HEK293T (cell line): ENCODE results near the gene BRICD5.

Experiments used
- CTCF ChIA-PET: fragments of 350-600 bp; formaldehyde crosslinking; extraction: SDS; loops from one replicate; lab custom pipeline; 2021; ENCODE audit warnings: antibody characterized with exemption, inconsistent platforms; lab: Yijun Ruan, JAX
- POLR2A ChIA-PET: fragments of 350-600 bp; formaldehyde crosslinking; extraction: SDS; loops from one replicate; lab custom pipeline; 2020; ENCODE audit warnings: antibody characterized with exemption, inconsistent platforms; lab: Yijun Ruan, JAX
- DNase-seq: peaks from one replicate; pipeline ENCODE4 v3.0.0; 2012; ENCODE audit warnings: mixed read lengths; ENCODE audit errors: extremely low spot score
- ARNT ChIP-seq: fragments of 450-650 bp; IDR thresholded peaks from 2 replicates; pipeline ENCODE4 v1.6.1; 2017; ENCODE audit warnings: mild to moderate bottlenecking
- BHLHE40 ChIP-seq: fragments of 450-650 bp; IDR thresholded peaks from 2 replicates; pipeline ENCODE4 v1.6.1; 2016; ENCODE audit warnings: mild to moderate bottlenecking, moderate library complexity, borderline replicate concordance
- CTBP1 ChIP-seq: fragments of 450-650 bp; IDR thresholded peaks from 2 replicates; pipeline ENCODE4 v1.6.1; 2016; ENCODE audit warnings: borderline replicate concordance
- ELF4 ChIP-seq: fragments of 450-650 bp; IDR thresholded peaks from 2 replicates; pipeline ENCODE4 v1.6.1; 2017; ENCODE audit warnings: antibody characterized with exemption
- FOXA1 ChIP-seq: fragments of 450-650 bp; IDR thresholded peaks from 2 replicates; pipeline ENCODE4 v1.6.1; 2016; ENCODE audit warnings: mild to moderate bottlenecking
- FOXK2 ChIP-seq: fragments of 450-650 bp; IDR thresholded peaks from 2 replicates; pipeline ENCODE4 v1.6.1; 2016; ENCODE audit warnings: mild to moderate bottlenecking
- FOXM1 ChIP-seq: fragments of 450-650 bp; IDR thresholded peaks from 2 replicates; pipeline ENCODE4 v1.6.1; 2017; ENCODE audit warnings: mild to moderate bottlenecking, borderline replicate concordance
- HDGF ChIP-seq: fragments of 450-650 bp; IDR thresholded peaks from 2 replicates; pipeline ENCODE4 v1.6.1; 2017; ENCODE audit warnings: antibody characterized with exemption, borderline replicate concordance
- L3MBTL2 ChIP-seq: fragments of 450-650 bp; conservative IDR thresholded peaks from 2 replicates; pipeline ENCODE4 v1.6.1; 2016; ENCODE audit warnings: mild to moderate bottlenecking
- LEF1 ChIP-seq: fragments of 450-650 bp; IDR thresholded peaks from 2 replicates; pipeline ENCODE4 v1.6.1; 2017; ENCODE audit warnings: mild to moderate bottlenecking, borderline replicate concordance
- NFRKB ChIP-seq: fragments of 450-650 bp; IDR thresholded peaks from 2 replicates; pipeline ENCODE4 v1.6.1; 2016; ENCODE audit warnings: mild to moderate bottlenecking, moderate library complexity
- PKNOX1 ChIP-seq: fragments of 450-650 bp; IDR thresholded peaks from 2 replicates; pipeline ENCODE4 v1.6.1; 2016
- SP1 ChIP-seq: fragments of 450-650 bp; IDR thresholded peaks from 2 replicates; pipeline ENCODE4 v1.6.1; 2017
- SUZ12 ChIP-seq: fragments of 450-650 bp; IDR thresholded peaks from 2 replicates; pipeline ENCODE4 v1.6.1; 2016; ENCODE audit warnings: mild to moderate bottlenecking
- TARDBP ChIP-seq: fragments of 450-650 bp; IDR thresholded peaks from 2 replicates; pipeline ENCODE4 v1.6.1; 2016
- ZNF384 ChIP-seq: fragments of 450-650 bp; IDR thresholded peaks from 2 replicates; pipeline ENCODE4 v1.6.1; 2016

BRICD5 gene

DNA sequence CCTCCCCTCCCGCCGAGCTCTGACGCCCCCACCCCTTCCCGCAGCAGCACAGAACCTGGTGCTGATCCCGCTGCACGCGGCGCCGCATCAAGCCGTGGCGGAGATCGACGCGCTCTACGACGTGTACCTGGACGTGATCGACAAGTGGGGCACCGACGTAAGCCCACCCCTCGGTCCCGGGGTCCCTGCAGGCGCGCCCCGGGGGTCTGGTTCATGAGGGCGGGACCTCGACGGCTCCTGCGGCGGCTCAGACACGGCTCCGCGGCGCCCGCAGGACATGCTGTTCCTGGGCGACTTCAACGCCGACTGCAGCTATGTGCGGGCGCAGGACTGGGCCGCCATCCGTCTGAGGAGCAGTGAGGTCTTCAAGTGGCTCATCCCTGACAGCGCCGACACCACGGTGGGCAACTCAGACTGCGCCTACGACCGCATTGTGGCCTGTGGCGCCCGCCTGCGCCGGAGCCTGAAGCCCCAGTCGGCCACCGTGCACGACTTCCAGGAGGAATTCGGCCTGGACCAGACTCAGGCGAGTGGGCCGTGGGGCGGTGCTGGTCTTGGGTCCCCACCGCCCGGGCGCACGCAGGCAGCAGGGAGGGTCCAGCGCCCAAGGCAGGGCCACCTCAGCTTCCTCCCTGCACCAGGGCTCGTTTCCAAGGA is 27.0 kb upstream of the BRICD5 start:
- DNase-seq: no peak
- POLR2A ChIA-PET: interaction anchor here (1.4 to 1.5 kb wide), 2 partner anchors 14 to 23 kb away, joined by 4 to 8 read pairs; partner anchors contain the start of genes ECI1 and PGP
- TF ChIP-seq SP1: no peak
- no peak for TF ChIP-seq ZNF384
- no peak for TF ChIP-seq TARDBP
- TF ChIP-seq HDGF: no peak
- no peak for TF ChIP-seq L3MBTL2
- no peak for TF ChIP-seq NFRKB
- TF ChIP-seq SUZ12: no peak
- no peak for TF ChIP-seq ARNT
- TF ChIP-seq PKNOX1: no peak
- no peak for TF ChIP-seq FOXK2
- no peak for TF ChIP-seq BHLHE40
- no peak for TF ChIP-seq LEF1
- no peak for TF ChIP-seq ELF4
- CTCF ChIA-PET: no interaction called here

- CTCF ChIA-PET: no interaction called here
- DNase-seq: no peak
- POLR2A ChIA-PET: interaction anchor here (1.4 kb wide), 2 partner anchors 13 to 15 kb away, joined by 4 read pairs; partner anchors contain the start of gene ECI1
- TF ChIP-seq ZNF384 (no peak), SUZ12 (no peak), HDGF (no peak), BHLHE40 (no peak), SP1 (no peak), NFRKB (no peak), TARDBP (no peak), CTBP1 (no peak), FOXA1 (no peak), LEF1 (no peak), ARNT (no peak), FOXK2 (no peak), FOXM1 (no peak), L3MBTL2 (no peak), ELF4 (no peak), PKNOX1 (no peak)
These were observed 26.4 kb upstream of the BRICD5 start for GRCh38 chr16:2237102-2237482.

DNA sequence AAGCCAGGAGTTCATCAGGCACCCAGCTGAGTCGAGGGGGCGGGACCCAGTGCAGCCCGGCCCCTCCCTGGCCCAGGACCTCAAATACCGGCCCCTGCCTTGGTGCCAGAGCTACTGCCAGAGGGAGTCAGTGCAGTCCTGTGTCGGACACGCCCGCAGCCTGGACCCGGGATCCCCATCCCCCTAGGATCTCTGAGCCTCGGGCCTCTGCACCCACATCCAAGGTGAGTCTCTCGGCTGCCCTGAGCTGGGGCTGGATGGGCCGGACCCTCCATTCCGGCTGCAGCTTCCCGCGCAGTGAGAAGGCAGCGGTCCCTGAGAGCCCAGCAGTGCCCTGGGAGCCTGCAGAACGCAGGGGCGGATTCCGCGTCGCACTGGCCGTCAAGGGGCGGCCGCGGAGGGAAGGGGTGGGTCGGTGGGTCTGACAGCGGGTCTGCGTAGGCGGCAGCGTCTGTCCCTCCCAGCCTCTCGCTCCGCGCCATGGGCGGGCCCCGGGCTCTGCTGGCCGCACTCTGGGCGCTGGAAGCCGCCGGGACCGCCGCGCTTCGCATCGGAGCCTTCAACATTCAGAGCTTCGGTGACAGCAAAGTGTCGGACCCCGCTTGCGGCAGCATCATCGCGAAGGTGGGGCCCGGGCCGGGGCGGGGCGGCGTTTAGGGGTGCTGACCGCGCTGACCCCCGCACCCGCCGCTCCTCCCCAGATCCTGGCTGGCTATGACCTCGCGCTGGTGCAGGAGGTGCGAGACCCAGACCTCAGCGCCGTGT is 25.9 kb upstream of the BRICD5 start, which contains the start of gene DNASE1L2:
DNASE1L2 (plus strand) TSS at position 108 of the 765 bp plus-strand sequence; CDS start at position 481, 373 bp downstream.
- TF ChIP-seq NFRKB (no peak), LEF1 (no peak), PKNOX1 (no peak), TARDBP (no peak), BHLHE40 (no peak), ZNF384 (no peak), ELF4 (no peak), HDGF (no peak), FOXK2 (no peak), SUZ12 (no peak), ARNT (no peak), CTBP1 (no peak)
- ChIA-PET CTCF (no interaction called here), POLR2A (interaction anchor here (0.6 to 1.4 kb wide), 4 partner anchors 13 to 81 kb away, joined by 3 to 4 read pairs (median 4); partner anchors contain the start of genes ECI1 and TRAF7)
- DNase-seq: no peak

DNA sequence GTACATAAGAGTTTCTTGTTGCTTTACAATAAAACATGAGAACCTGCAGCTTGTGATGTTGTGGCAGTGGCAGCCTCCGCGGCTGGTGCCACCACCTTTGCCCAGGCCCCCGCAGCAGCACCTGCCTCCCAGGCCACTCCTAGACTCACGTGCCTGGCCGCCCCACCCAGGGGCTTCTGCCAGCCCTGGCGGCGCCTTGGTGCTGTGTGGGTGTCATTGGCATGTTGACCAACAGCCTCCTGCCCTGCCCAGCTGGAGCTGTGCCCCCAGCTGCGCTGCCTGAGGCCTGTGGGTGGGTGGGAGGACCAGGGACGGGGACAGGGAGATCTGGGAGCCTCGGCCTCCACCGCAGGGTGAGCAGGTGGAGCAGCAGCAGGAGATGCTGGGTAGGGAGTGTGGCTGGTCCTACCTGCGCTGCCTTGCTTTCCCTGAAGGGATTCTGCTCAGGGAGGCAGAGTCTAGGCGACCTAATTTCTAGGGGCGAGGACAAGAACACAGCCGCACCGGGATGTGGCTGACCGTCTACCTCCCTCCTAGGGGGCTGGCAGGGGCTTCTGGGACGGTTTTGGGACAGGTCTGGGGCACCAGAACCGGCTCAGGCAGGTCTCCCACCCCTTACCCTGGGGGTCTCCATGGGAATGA is 25.2 kb upstream of the BRICD5 start:
- no peak for TF ChIP-seq SP1
- no peak for TF ChIP-seq CTBP1
- TF ChIP-seq LEF1: no peak
- ChIA-PET CTCF (no interaction called here), POLR2A (interaction anchor here (0.6 to 1.4 kb wide), 3 partner anchors 12 to 81 kb away, joined by 3 to 4 read pairs (median 3); partner anchors contain the start of gene TRAF7)
- no peak for DNase-seq

- CTCF ChIA-PET: no interaction called here
- TF ChIP-seq BHLHE40: no peak
- no peak for TF ChIP-seq FOXA1
- POLR2A ChIA-PET: no interaction called here
- DNase-seq: no peak
These were observed 24.6 kb upstream of the BRICD5 start for GRCh38 chr16:2235234-2235651.

GRCh38 chr16:2234813-2235170 is 24.1 kb upstream of the BRICD5 start:
- TF ChIP-seq FOXM1: no peak
- TF ChIP-seq ARNT: no peak
- no peak for TF ChIP-seq NFRKB
- no peak for TF ChIP-seq L3MBTL2
- no peak for TF ChIP-seq LEF1
- TF ChIP-seq HDGF: no peak
- no peak for TF ChIP-seq SUZ12
- TF ChIP-seq FOXK2: no peak
- TF ChIP-seq FOXA1: no peak
- CTCF ChIA-PET: no interaction called here
- DNase-seq: no peak
- POLR2A ChIA-PET: no interaction called here
